ENCODE measurements around the gene LHFPL2. TPM values are rescaled to one million over a fixed set of nuclear protein-coding genes. Genes with fewer than 3 reads are reported as not detected.

Gene LHFPL2
- total and polyA plus RNA-seq, 4 donors: 6.5 to 49.4 (median 47.7) TPM

GRCh38 chr5:78497573-78498533 is 150.7 kb downstream of the LHFPL2 start:
- Histone ChIP-seq H3K27me3 (ENCODE audit: control insufficient read depth in 3 of 3, insufficient read depth in 3 of 3, low read length in 2 of 3) (no peaks in the 10 kb centered on the region), H3K27ac (ENCODE audit: low read depth in 1 of 2, low read length in 1 of 2) (no peak overlapping the region), H3K36me3 (ENCODE audit: control insufficient read depth in 4 of 4, insufficient read depth in 4 of 4, low read length in 4 of 4) (peaks cover 0 to 5% (median 0%) of the 10 kb centered on the region in 4 donors), H3K9ac (ENCODE audit: insufficient read depth in 1 of 2, low read length in 2 of 2) (no peak overlapping the region), H3K4me1 (ENCODE audit: control insufficient read depth in 5 of 5, insufficient read depth in 5 of 5, low read length in 5 of 5) (peaks cover 0 to 15% (median 10%) of the 10 kb centered on the region in 5 donors), H3K9me3 (ENCODE audit: control insufficient read depth in 4 of 4, insufficient read depth in 3 of 4, low read length in 3 of 4) (peaks cover 0 to 3% (median 0%) of the 10 kb centered on the region in 4 donors), H3K4me3 (no peak overlapping the region)
- no peak for TF ChIP-seq CTCF (IDR thresholded peaks at IDR 0.05; ENCODE audit: control extremely low read depth, extremely low read depth)
- DNase-seq (no peak), ATAC-seq (ENCODE audit: insufficient read depth, low FRiP score) (no peak)
- 51 to 57% methylated on average over 13 of the region's 13 CpGs for WGBS, 2 donors

- no peaks in the 10 kb centered on the region for H3K27me3 ChIP-seq (ENCODE audit: control insufficient read depth in 3 of 3, insufficient read depth in 3 of 3, low read length in 2 of 3)
- H3K27ac ChIP-seq (ENCODE audit: low read depth in 1 of 2, low read length in 1 of 2): no peak overlapping the region
- H3K36me3 ChIP-seq (ENCODE audit: control insufficient read depth in 4 of 4, insufficient read depth in 4 of 4, low read length in 4 of 4): peaks cover 0 to 5% (median 1%) of the 10 kb centered on the region in 4 donors
- DNase-seq (no peak), ATAC-seq (ENCODE audit: insufficient read depth, low FRiP score) (no peak)
- no peak overlapping the region for H3K4me3 ChIP-seq
- no peak overlapping the region for H3K9ac ChIP-seq (ENCODE audit: insufficient read depth in 1 of 2, low read length in 2 of 2)
- no peak for TF ChIP-seq CTCF (IDR thresholded peaks at IDR 0.05; ENCODE audit: control extremely low read depth, extremely low read depth)
- peaks cover 0 to 16% (median 3%) of the 10 kb centered on the region in 5 donors for H3K4me1 ChIP-seq (ENCODE audit: control insufficient read depth in 5 of 5, insufficient read depth in 5 of 5, low read length in 5 of 5)
- peaks cover 0 to 3% (median 0%) of the 10 kb centered on the region in 4 donors for H3K9me3 ChIP-seq (ENCODE audit: control insufficient read depth in 4 of 4, insufficient read depth in 3 of 4, low read length in 3 of 4)
Observed at GRCh38 chr5:78496373-78496772, 152.2 kb downstream of the LHFPL2 start.

DNA sequence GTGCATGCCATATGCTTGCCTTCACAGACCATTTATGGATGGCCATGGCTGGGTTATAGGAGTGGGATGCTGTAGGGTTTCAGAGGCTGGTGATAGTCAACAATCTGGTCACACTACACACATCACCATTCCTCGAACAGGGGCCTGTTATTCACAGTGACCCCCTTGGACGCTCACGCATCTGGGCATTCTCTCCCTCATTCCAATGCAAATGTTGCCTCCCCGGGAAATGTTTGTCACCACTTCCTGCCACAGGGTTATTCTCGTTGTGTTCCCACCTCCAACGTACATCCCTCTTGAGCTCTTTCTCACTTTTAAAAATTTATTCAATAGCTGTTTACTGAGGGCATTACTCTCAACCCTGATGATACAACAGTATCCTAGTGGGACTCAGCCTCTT is 152.8 kb downstream of the LHFPL2 start:
- no peak for TF ChIP-seq CTCF (IDR thresholded peaks at IDR 0.05; ENCODE audit: control extremely low read depth, extremely low read depth)
- peak overlapping the region in 1 of 2 donors; percentile 4 for H3K27ac ChIP-seq (ENCODE audit: low read depth in 1 of 2, low read length in 1 of 2)
- peaks cover 0 to 3% (median 0%) of the 10 kb centered on the region in 4 donors for H3K9me3 ChIP-seq (ENCODE audit: control insufficient read depth in 4 of 4, insufficient read depth in 3 of 4, low read length in 3 of 4)
- H3K36me3 ChIP-seq (ENCODE audit: control insufficient read depth in 4 of 4, insufficient read depth in 4 of 4, low read length in 4 of 4): peaks cover 0 to 5% (median 4%) of the 10 kb centered on the region in 4 donors
- H3K9ac ChIP-seq (ENCODE audit: insufficient read depth in 1 of 2, low read length in 2 of 2): no peak overlapping the region
- H3K4me1 ChIP-seq (ENCODE audit: control insufficient read depth in 5 of 5, insufficient read depth in 5 of 5, low read length in 5 of 5): peaks cover 0 to 16% (median 3%) of the 10 kb centered on the region in 5 donors
- WGBS, 2 donors: 27 to 36% methylated on average over 6 of the region's 6 CpGs
- no peaks in the 10 kb centered on the region for H3K27me3 ChIP-seq (ENCODE audit: control insufficient read depth in 3 of 3, insufficient read depth in 3 of 3, low read length in 2 of 3)
- no peak overlapping the region for H3K4me3 ChIP-seq
- DNase-seq (no peak), ATAC-seq (ENCODE audit: insufficient read depth, low FRiP score) (no peak)
